Sciatic nerve (tissue), 2 donors: ENCODE data around the gene POLR2M. TPM values are rescaled to one million over a fixed set of nuclear protein-coding genes. Genes with fewer than 3 reads are reported as not detected.
A peak's percentile ranks its signal among the peaks of the same experiment; 100 is the strongest.

Experiments used
- ATAC-seq: fragments of 200-7000 bp; cut with Tn5 transposase; one replicate; pipeline ENCODE4 v1.9.1; 2020; ENCODE audit warnings: mild to moderate bottlenecking, moderate library complexity
- DNase-seq: peaks from one replicate; pipeline ENCODE4 v3.0.0-alpha.2; 2020; ENCODE audit warnings: low spot score
- intact Hi-C: fragments of 100-400 bp; cut with DNase I; formaldehyde crosslinking; loops from one replicate; pipeline ENCODE4 v1.14.2; 2022
- total RNA-seq: library from RNA; stranded (reverse); fragmentation: NEBNext Ultra II Directional; extraction: Animal tissue kit (Norgen Biotek cat#: 25700); gene quantifications from one replicate; pipeline ENCODE4 v1.2.1, GENCODE V29; 2021
- donor health status: DM: no; HTN: no; CAD: no.
- donor health status: DM: no; HTN: no; CAD: no.

The POLR2M gene
- 78.3 TPM for total RNA-seq

DNA sequence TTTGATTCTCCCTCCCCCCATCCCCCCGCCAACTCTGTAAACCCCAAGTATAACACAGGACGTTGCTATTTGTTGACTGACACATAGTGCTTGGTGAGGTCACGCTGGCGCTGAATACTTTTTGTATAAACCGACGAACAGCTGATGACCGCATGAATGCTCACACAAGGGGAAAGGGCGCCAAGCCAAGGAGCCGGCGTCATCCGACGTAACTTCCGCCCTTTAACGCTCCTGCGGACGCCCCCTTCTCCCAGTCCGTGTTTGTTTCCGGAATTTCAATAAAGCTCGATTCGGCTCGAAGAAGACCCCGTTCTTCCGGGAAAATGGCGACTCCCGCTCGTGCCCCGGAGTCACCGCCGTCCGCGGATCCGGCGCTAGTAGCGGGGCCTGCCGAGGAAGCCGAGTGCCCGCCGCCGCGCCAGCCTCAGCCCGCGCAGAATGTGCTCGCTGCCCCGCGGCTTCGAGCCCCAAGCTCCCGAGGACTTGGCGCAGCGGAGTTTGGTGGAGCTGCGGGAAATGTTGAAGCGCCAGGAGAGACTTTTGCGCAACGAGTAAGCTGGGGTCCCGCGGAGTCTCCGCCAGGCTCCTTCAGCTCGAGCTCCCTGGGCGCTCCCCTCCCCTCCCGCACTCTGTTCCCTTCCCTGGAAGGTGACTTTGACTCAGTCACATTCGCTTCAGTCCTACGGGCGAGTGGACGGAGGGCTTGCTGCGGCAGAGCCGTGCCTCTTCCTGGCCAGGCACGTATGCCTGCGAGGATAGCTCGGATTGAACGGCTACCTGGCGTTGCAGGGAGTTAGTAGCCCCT, at the start of gene POLR2M:
Gene POLR2M (plus strand): TSS at position 310 of the 805 bp plus-strand sequence. CDS start 129 bp downstream, at position 439.
- ATAC-seq (peak; percentile 99), DNase-seq (peak; percentile 97)
- intact Hi-C loops: no loop called here

GRCh38 chr15:57657619-57658018, 48.9 kb upstream of the POLR2M start:
- intact Hi-C loops: no loop called here

DNA sequence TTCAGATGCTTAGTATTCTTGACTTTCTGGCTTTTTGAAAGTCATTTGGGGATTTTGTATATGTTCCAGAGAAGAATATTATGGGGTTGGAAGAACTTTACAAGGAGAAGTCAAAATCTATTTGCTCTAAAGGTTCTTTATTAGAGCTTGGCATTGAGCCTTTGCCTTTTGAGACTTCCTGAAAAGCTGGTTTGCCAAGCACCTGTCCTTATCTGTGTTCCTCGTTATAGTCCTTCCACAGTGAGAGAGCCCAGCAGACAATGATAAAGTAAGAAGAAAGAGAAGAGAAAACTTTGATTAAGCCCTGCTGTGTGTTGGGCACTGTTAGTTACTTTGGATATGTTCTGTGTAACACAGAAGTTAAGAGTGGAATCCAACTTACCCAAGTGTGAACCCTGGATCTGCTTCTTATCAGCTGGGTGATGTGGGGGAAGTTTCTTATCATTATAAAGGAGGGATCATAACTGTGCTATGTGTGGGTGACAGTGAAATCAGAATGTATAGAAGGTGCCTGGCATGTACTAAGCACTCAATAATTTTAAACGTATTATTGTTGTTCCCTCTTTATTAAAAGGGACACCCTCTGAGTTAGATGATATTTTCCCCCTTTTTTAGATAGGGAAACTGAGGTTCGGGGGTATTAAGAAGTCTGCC, 44.3 kb upstream of the POLR2M start:
- DNase-seq: no peak
- ATAC-seq: no peak
- intact Hi-C loops: no loop called here

More at GRCh38 chr15:57657619-57658018, 48.9 kb upstream of the POLR2M start:
- ATAC-seq (no peak), DNase-seq (no peak)

GRCh38 chr15:57662802-57663201, 43.7 kb upstream of the POLR2M start:
- no peak for ATAC-seq

GRCh38 chr15:57663262-57663661, 43.3 kb upstream of the POLR2M start:
- ATAC-seq (no peak), DNase-seq (no peak)
- intact Hi-C loops: no loop called here

More at GRCh38 chr15:57662802-57663201, 43.7 kb upstream of the POLR2M start:
- intact Hi-C loops: no loop called here
- DNase-seq: no peak

DNA sequence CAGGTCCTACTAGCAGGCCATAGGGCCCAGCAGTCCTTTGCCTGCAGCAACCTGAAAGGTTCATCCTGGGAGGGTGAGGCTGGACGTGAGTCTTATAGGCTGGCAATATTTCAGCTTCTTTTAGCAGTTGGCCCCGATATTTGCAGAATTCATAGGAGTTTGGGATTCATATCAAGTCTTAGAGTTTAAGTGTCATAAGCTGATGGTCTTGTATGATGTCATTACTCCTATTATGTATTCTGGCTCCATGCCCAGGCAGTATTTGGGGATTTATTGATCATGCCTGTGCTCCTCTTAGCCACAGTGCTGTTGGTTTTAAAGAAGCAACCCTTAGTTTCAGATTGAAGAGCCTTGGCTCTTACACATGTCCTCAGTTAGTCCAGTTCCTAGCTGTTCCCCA, 41.3 kb upstream of the POLR2M start:
- intact Hi-C loops: no loop called here
- DNase-seq: no peak
- ATAC-seq: no peak

- ATAC-seq (no peak), DNase-seq (no peak)
- intact Hi-C loops: no loop called here
Observed at GRCh38 chr15:57665939-57666338, 40.6 kb upstream of the POLR2M start.

GRCh38 chr15:57667171-57667849, 39.2 kb upstream of the POLR2M start:
- intact Hi-C loops: no loop called here
- DNase-seq (no peak), ATAC-seq (peak; percentile 94)

- no peak for DNase-seq
- ATAC-seq: no peak
- intact Hi-C loops: no loop called here
Observed at GRCh38 chr15:57668016-57668415, 38.5 kb upstream of the POLR2M start.

DNA sequence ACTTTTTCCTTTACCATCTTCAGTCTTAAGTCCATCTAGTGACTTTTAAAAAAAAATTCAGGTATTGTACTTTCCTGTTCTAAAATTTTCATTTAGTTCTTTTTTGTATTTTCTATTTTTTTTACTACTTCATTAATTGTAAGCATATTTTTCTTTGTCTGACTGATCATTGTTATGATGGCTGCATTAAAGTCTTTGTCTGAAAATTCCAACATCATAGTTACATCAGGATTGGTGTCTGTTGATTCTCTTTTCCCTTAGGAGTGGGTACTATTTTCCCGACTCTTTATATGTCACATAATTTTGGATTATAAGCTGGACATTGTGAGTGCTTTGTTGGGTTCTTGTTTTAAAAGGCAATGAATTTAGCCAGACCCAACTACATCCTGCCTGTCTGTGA, 34.9 kb upstream of the POLR2M start:
- ATAC-seq (no peak), DNase-seq (no peak)
- intact Hi-C loops: no loop called here

DNA sequence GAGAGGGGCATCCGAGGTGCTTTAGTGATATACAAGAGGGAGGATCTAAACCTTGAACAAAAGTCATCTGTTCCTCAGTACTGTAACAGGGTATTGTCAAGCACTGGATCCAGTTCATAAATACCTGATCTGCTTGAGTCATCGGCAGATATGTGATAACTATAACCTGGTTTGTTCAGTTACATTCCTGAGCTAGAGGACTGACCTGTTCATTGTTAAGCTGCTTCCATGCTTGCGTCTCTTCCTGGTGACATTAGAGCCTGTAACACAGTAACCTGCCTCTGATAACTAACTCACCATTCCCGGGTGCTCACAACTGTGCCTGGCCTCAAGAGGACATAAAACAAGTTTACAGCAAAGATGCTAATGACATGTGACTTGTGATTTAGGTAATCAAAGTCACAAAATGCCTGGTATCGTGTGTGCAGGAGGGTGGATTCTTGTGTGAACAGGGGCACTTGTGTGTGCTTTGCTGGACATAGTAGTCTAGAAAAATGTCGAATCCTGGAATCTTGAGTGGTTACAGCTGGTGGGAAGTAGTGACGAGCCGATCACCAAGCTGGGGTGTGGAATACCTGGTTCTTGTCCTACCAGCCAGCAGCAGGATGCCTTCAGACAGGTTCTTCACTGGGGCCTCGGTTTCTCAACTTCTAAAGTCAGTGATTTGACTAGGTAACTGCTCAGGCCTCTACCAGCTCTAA, 30.9 kb upstream of the POLR2M start:
- intact Hi-C loops: no loop called here
- ATAC-seq (no peak), DNase-seq (no peak)

DNA sequence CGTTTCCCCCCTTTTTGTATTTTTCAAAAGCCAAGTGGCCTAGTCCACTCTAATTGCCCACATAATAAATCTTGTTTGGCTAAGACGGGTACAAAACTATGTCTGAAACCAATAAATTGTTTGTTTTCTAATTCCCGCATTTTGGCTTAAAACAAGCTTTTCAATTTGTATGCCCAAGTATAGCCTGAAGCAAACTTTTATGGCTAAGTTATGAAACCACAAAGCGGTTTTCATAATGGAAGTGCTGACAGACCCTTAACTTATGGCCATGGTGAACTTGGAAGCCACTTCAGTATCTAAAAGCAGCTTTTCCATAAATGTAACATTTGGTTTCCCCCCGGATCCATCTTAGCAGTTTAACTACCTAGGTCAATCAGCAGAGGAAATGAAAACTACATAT, 29.9 kb upstream of the POLR2M start:
- intact Hi-C loops: no loop called here
- ATAC-seq (no peak), DNase-seq (no peak)

GRCh38 chr15:57677204-57677603, 29.3 kb upstream of the POLR2M start:
- intact Hi-C loops: no loop called here
- DNase-seq (no peak), ATAC-seq (no peak)

DNA sequence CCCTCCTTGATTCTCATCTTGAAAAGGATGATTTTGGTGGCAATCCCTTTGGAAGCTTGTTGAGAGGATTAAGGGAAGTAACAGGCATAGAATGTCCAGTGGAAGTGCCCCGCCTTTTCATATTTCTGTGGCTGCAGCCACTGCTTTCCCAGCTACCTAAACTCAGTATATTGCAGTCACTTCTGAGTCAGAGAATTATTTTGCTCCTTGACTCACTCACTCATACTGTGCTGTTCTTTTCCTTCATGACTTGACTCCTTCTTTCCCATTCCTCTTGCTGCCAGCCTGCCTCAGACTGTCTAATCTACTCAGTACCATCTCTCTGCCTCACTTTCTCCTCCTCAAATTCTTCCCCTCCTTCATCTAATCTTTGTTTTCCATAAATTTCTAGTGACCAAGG, 26.5 kb upstream of the POLR2M start:
- ATAC-seq: no peak
- no peak for DNase-seq
- intact Hi-C loops: no loop called here

- DNase-seq: no peak
- intact Hi-C loops: no loop called here
- ATAC-seq: no peak
Observed at GRCh38 chr15:57681011-57681410, 25.5 kb upstream of the POLR2M start.

DNA sequence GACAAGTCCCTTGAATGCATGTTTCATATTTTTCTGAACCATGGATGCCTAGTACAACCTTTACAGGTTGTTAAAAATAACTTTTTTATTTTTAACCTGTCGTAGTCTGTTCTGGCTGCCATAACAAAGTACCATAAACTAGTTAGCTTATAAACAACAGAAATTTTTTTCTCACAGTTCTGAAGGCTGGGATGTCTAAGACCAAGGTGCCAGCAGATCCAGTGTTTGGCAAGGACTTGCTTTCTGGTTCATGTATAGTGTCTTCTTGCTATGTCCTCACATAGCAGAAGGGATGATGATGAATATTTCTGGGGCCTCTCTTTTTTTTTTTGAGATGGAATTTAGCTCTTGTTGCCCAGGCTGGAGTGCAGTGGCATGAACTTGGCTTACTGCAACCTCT, 23.0 kb upstream of the POLR2M start:
- DNase-seq: no peak
- ATAC-seq: no peak
- intact Hi-C loops: no loop called here

- ATAC-seq (no peak), DNase-seq (no peak)
- intact Hi-C loops: no loop called here
Observed at GRCh38 chr15:57684491-57685151, 21.9 kb upstream of the POLR2M start.

GRCh38 chr15:57685306-57686095, 21.0 kb upstream of the POLR2M start:
- intact Hi-C loops: no loop called here
- no peak for DNase-seq
- peak; percentile 61 for ATAC-seq
